ENCODE results near the gene CPM. TPM values are rescaled to one million over a fixed set of nuclear protein-coding genes. Genes with fewer than 3 reads are reported as not detected.

CPM gene
- total and polyA plus RNA-seq, 2 of the 4 experiments (the other 2 are of a cell fraction): 2.0 to 8.8 TPM

GRCh38 chr12:68978678-68979077 lies 45.7 kb upstream of the CPM start:
- dilution Hi-C loops (cut with HindIII; ENCODE audit: low sequenced_read_pairs, unreplicated experiment) (no loop called here), in situ Hi-C loops (cut with MboI; ENCODE audit: low sequenced_read_pairs) (no loop called here), intact Hi-C loops (cut with micrococcal nuclease) (no loop called here)
- Histone ChIP-seq H2BK5ac (ENCODE audit: low read depth, low read length, poor library complexity, severe bottlenecking) (no peak overlapping the region), H3K79me1 (ENCODE audit: low read depth in 1 of 2, low read length in 2 of 2) (no peaks in the 10 kb centered on the region), H3K27me3 (ENCODE audit: control insufficient read depth, insufficient read depth, low read length) (no peaks in the 10 kb centered on the region), H4K20me1 (ENCODE audit: insufficient read depth, low read length) (no peaks in the 10 kb centered on the region), H2BK20ac (ENCODE audit: low read depth, low read length) (no peak overlapping the region), H3K56ac (ENCODE audit: extremely low read depth, insufficient read depth, low read length) (no peak overlapping the region), H3K36me3 (ENCODE audit: control insufficient read depth, insufficient read depth, low read length) (no peaks in the 10 kb centered on the region), H2AK5ac (ENCODE audit: low read depth, low read length) (no peak overlapping the region), H3K14ac (replicated peaks; ENCODE audit: low read depth, low read length) (no peak overlapping the region), H2BK15ac (ENCODE audit: low read depth, low read length) (no peak overlapping the region), H4K8ac (ENCODE audit: low read depth in 2 of 2, low read length in 2 of 2) (no peak overlapping the region), H3K4me2 (ENCODE audit: low read depth, low read length) (no peak overlapping the region), H2AK9ac (replicated peaks; ENCODE audit: low read depth, low read length, poor library complexity) (no peak overlapping the region), H3K9ac (ENCODE audit: low read depth, low read length) (no peak overlapping the region), H3K4me1 (ENCODE audit: control insufficient read depth, insufficient read depth, low read length) (peaks cover 4% of the 10 kb centered on the region), H4K91ac (ENCODE audit: insufficient read depth, low read depth, low read length) (no peak overlapping the region), H2BK120ac (ENCODE audit: low read depth, low read length) (no peak overlapping the region), H3K9me3 (ENCODE audit: control insufficient read depth, insufficient read depth, low read length) (peaks cover 2% of the 10 kb centered on the region; the same call in 1 of the 2 replicates), H2AFZ (replicated peaks; ENCODE audit: low read length, poor library complexity) (no peak overlapping the region), H3K4ac (ENCODE audit: low read depth, low read length) (no peak overlapping the region), H3K27ac (ENCODE audit: insufficient read depth, low read length) (no peak overlapping the region), H3K18ac (ENCODE audit: low read depth, low read length) (no peak overlapping the region; the same call in 1 of the 2 replicates), H3K4me3 (ENCODE audit: insufficient read depth, low read depth, low read length) (no peak overlapping the region), H4K5ac (ENCODE audit: low read depth, low read length) (no peak overlapping the region), H3K9me1 (ENCODE audit: insufficient read depth, low read length) (no peaks in the 10 kb centered on the region; the same call in 1 of the 2 replicates), H3K23ac (ENCODE audit: low read depth, low read length) (no peak overlapping the region)
- ATAC-seq (ENCODE audit: low read depth): no peak
- TF ChIP-seq, protein P1, sequence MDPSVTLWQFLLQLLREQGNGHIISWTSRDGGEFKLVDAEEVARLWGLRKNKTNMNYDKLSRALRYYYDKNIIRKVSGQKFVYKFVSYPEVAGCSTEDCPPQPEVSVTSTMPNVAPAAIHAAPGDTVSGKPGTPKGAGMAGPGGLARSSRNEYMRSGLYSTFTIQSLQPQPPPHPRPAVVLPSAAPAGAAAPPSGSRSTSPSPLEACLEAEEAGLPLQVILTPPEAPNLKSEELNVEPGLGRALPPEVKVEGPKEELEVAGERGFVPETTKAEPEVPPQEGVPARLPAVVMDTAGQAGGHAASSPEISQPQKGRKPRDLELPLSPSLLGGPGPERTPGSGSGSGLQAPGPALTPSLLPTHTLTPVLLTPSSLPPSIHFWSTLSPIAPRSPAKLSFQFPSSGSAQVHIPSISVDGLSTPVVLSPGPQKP (IDR thresholded peaks at IDR 0.05; ENCODE audit: borderline replicate concordance, low read depth, low read length): no peak
- TF ChIP-seq POLR2A (IDR thresholded peaks at IDR 0.05; ENCODE audit: low read depth, low read length): no peak
- no peak for TF ChIP-seq MAFK (IDR thresholded peaks at IDR 0.05; ENCODE audit: low read depth, low read length)
- TF ChIP-seq SMC3 (IDR thresholded peaks at IDR 0.05; ENCODE audit: low read depth, low read length): no peak
- no peak for TF ChIP-seq RAD21 (IDR thresholded peaks at IDR 0.05; ENCODE audit: low read length)
- TF ChIP-seq RCOR1 (IDR thresholded peaks at IDR 0.05; ENCODE audit: insufficient replicate concordance, low read length): no peak
- no peak for TF ChIP-seq MXI1 (IDR thresholded peaks at IDR 0.05; ENCODE audit: borderline replicate concordance, low read depth, low read length)
- TF ChIP-seq FOS (IDR thresholded peaks at IDR 0.05; ENCODE audit: low read depth, low read length): no peak
- TF ChIP-seq, protein P2, sequence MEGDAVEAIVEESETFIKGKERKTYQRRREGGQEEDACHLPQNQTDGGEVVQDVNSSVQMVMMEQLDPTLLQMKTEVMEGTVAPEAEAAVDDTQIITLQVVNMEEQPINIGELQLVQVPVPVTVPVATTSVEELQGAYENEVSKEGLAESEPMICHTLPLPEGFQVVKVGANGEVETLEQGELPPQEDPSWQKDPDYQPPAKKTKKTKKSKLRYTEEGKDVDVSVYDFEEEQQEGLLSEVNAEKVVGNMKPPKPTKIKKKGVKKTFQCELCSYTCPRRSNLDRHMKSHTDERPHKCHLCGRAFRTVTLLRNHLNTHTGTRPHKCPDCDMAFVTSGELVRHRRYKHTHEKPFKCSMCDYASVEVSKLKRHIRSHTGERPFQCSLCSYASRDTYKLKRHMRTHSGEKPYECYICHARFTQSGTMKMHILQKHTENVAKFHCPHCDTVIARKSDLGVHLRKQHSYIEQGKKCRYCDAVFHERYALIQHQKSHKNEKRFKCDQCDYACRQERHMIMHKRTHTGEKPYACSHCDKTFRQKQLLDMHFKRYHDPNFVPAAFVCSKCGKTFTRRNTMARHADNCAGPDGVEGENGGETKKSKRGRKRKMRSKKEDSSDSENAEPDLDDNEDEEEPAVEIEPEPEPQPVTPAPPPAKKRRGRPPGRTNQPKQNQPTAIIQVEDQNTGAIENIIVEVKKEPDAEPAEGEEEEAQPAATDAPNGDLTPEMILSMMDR (conservative IDR thresholded peaks at IDR 0.05; ENCODE audit: low read depth, low read length): no peak
- TF ChIP-seq, protein P3, sequence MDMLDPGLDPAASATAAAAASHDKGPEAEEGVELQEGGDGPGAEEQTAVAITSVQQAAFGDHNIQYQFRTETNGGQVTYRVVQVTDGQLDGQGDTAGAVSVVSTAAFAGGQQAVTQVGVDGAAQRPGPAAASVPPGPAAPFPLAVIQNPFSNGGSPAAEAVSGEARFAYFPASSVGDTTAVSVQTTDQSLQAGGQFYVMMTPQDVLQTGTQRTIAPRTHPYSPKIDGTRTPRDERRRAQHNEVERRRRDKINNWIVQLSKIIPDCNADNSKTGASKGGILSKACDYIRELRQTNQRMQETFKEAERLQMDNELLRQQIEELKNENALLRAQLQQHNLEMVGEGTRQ (IDR thresholded peaks at IDR 0.05; ENCODE audit: low read depth, low read length): no peak
- no peak for TF ChIP-seq RFX5 (IDR thresholded peaks at IDR 0.05; ENCODE audit: low read depth, low read length)
- TF ChIP-seq CEBPB (IDR thresholded peaks at IDR 0.05; ENCODE audit: low read depth, low read length): no peak
- TF ChIP-seq MAZ (IDR thresholded peaks at IDR 0.05; ENCODE audit: borderline replicate concordance, low read depth, low read length): no peak
- TF ChIP-seq NFE2L2 (IDR thresholded peaks at IDR 0.05; ENCODE audit: low read depth, low read length): no peak
- no peak for DNase-seq
- POLR2A ChIA-PET (ENCODE audit: unreplicated experiment): interaction anchor here (0.8 kb wide), 1 partner anchor 36 kb away, joined by 4 read pairs; no protein-coding TSS in a partner anchor
- CTCF ChIA-PET: no interaction called here
- BruUV-seq (replicated peaks): no TSS peak
- no CpG with 5 or more reads among the region's 2 CpGs for WGBS, 2 experiments (ENCODE audit: extremely low coverage in 2 of 2, insufficient read length in 1 of 2)
